DMS53 (cell line): ENCODE results near the gene TNFRSF1B.

Experiments
- DNase-seq: peaks from one replicate; lab custom pipeline; 2025; lab: John Stamatoyannopoulos, UW

The TNFRSF1B gene

GRCh38 chr1:12166834-12167492 lies at the start of gene TNFRSF1B:
Gene TNFRSF1B, plus strand, starts transcription at chr1:12166991. Its CDS starts 101 bp downstream, at chr1:12167092.
- peak; percentile 62 for DNase-seq

- DNase-seq: no peak
Measured at GRCh38 chr1:12121212-12122003, 45.4 kb upstream of the TNFRSF1B start.

- no peak for DNase-seq
Measured at GRCh38 chr1:12123172-12123571, 43.6 kb upstream of the TNFRSF1B start.

GRCh38 chr1:12124693-12125421 lies 41.9 kb upstream of the TNFRSF1B start:
- peak; percentile 70 for DNase-seq

- DNase-seq: peak; percentile 17
Measured at GRCh38 chr1:12125422-12126355, 41.1 kb upstream of the TNFRSF1B start.

- DNase-seq: no peak
Measured at GRCh38 chr1:12126781-12127180, 40.0 kb upstream of the TNFRSF1B start.

- DNase-seq: no peak
Measured at GRCh38 chr1:12127206-12127810, 39.5 kb upstream of the TNFRSF1B start.

- DNase-seq: no peak
Measured at GRCh38 chr1:12128120-12128519, 38.7 kb upstream of the TNFRSF1B start.

- DNase-seq: no peak
Measured at GRCh38 chr1:12129624-12130023, 37.2 kb upstream of the TNFRSF1B start.

GRCh38 chr1:12130466-12131130 lies 36.2 kb upstream of the TNFRSF1B start:
- no peak for DNase-seq

GRCh38 chr1:12132078-12132477 lies 34.7 kb upstream of the TNFRSF1B start:
- DNase-seq: no peak

GRCh38 chr1:12134716-12135115 lies 32.1 kb upstream of the TNFRSF1B start:
- no peak for DNase-seq

- no peak for DNase-seq
Measured at GRCh38 chr1:12135612-12136011, 31.2 kb upstream of the TNFRSF1B start.

GRCh38 chr1:12136916-12137610 lies 29.7 kb upstream of the TNFRSF1B start:
- DNase-seq: no peak

GRCh38 chr1:12138196-12139168 lies 28.3 kb upstream of the TNFRSF1B start:
- DNase-seq: no peak

GRCh38 chr1:12140016-12140415 lies 26.8 kb upstream of the TNFRSF1B start:
- no peak for DNase-seq

GRCh38 chr1:12140515-12141162 lies 26.2 kb upstream of the TNFRSF1B start:
- DNase-seq: no peak

- DNase-seq: no peak
Measured at GRCh38 chr1:12141163-12141850, 25.5 kb upstream of the TNFRSF1B start.
